D341Med (cell line): Measurements from ENCODE around the gene PGGHG.
"Not testable (repeated sequence)": the region's sequence is repeated elsewhere in the genome, so short reads cannot be mapped to it uniquely, and the experiment has no call there.

Experiments used
- DNase-seq: peaks from one replicate; pipeline ENCODE4 v3.0.0; 2012; ENCODE audit warnings: low spot score

Gene PGGHG

GRCh38 chr11:330307-330693, 41.4 kb downstream of the PGGHG start:
- no peak for DNase-seq

- no peak for DNase-seq
Measured at GRCh38 chr11:330694-331357, 41.9 kb downstream of the PGGHG start.

DNA sequence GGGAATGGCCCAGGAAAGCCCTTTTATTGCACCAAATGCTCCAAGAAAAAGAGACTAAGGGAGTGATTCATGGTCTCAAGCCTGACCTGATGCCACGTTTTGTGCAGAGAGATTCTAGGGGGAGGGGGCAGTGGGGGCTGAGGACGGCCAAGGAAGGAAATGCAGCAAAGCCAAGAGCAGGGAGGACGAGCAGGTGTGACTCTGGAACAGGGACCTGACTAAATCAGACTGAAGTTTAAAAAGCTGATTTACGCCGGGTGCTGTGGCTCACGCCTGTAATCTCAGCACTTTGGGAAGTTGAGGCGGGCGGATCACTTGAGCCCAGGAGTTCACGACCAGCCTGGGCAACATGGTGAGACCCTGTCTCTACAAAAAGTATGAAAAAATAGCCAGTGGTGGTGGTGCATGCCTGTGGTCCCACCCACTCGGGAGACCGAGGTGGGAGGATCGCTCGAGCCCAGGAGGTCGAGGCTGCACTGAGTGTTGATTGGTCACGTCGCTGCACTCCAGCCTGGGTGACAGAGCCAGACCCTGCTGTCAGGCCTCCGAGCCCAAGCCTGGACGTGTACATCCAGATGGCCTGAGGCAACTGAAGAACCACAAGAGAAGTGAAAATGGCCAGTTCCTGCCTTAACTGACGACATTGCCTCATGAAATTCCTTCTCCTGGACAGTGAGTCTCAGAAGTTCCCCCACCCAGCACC, 42.6 kb downstream of the PGGHG start:
- no peak for DNase-seq

- no peak for DNase-seq
Measured at GRCh38 chr11:332651-333480, 43.9 kb downstream of the PGGHG start.

DNA sequence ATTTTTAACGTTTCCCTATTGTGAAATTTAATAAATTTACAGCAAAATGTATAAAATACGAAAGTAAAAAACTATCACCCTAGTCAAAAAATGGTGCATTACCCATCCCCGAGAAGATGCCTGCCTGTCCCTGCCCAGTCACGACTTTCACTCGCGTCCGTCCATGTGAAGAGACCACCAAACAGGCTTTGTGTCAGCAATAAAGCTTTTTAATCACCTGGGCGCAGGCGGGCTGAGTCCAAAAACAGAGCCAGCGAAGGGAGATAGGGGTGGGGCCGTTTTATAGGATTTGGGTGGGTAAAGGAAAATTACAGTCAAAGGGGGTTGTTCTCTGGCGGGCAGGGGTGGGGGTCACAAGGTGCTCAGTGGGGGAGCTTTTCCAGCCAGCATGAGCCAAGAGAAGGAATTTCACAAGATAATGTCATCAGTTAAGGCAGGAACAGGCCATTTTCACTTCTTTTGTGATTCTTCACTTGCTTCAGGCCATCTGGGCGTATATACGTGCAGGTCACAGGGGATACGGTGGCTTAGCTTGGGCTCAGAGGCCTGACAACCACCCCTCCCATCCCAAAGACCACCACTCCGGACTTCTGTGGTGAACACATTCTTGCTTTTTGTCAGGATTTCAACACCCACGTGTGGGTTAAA, 44.8 kb downstream of the PGGHG start:
- DNase-seq, result not testable (repeated sequence)

DNA sequence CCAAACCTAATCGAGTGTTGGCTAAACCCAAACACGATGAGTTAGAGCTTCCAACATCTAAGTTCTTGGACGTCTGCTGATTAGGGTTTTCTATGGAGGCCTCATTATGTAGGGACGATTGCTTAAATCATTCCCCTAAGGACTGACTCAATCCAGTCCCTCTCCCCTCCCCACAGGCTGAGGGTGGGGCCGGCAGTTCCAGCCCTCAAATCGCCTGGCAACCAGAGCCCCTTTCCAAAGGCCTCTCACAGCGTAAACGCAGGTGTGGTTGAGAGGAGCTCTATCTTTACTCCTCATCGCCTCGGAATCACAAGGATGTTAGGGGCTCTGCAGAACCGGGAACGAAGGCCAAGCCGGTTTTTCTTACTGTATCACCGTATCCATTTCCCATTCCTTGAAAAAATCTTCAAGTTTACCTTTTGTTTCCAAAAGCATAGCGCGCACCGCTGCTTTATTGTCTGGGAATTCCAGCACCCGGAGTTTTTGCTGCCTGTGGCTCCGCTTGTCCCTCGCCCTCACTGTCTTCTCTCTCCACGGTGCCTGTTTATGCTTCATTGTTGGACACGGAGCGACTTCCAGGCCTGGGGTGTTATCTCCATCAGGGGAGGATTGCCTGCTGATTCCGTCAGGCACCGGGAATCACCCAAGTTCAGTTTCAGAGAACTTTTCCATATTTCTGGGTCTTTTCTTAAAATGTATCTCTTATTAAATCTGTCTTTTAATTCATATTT, 45.5 kb downstream of the PGGHG start:
- DNase-seq, result no peak

GRCh38 chr11:335779-336658, 47.1 kb downstream of the PGGHG start:
- no peak for DNase-seq

DNA sequence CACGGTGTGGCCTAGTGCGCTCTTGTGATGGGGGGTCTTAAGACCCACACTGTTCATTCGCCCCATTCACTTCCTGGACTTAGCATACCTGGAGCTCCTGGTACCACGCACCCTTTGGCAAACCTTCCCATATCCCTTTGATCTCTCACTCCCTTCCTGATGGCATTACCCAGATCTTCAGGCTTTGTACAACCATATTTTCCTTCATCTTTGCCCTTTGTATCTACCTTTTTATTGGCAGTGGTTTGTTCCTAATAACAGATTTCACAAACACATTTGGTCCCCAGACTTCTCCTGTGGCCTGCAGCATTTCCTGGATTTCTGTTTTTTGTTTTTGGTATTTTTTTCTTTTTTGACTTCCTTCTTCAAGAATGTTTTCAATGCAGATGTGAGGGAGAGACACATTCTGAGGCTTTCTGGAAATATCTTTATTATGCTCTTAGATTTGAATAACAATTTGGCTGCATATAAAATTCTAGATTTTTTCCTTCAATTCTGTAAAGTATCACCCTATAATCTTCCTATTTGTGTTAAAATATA, 47.8 kb downstream of the PGGHG start:
- DNase-seq, result no peak

GRCh38 chr11:337711-338110, 48.8 kb downstream of the PGGHG start:
- DNase-seq, result no peak

DNA sequence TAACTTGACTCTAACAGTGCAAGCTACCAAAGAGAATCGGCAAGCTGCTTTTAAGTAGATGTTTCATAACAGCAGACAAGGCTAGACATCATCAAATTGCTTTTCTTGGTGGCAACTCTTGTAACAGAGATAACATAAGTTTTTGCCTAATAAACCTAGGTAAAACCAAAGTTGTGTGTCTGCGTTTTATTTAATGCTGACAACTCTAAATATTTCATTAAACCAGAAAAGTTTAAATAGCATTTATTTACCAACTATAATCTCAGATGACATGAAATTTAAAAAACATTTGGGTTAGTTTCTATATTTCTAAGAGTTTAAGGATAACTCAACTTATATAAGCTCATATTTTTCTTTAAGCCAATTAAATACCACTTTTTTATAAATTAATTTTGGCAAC, 51.0 kb downstream of the PGGHG start:
- no peak for DNase-seq

DNA sequence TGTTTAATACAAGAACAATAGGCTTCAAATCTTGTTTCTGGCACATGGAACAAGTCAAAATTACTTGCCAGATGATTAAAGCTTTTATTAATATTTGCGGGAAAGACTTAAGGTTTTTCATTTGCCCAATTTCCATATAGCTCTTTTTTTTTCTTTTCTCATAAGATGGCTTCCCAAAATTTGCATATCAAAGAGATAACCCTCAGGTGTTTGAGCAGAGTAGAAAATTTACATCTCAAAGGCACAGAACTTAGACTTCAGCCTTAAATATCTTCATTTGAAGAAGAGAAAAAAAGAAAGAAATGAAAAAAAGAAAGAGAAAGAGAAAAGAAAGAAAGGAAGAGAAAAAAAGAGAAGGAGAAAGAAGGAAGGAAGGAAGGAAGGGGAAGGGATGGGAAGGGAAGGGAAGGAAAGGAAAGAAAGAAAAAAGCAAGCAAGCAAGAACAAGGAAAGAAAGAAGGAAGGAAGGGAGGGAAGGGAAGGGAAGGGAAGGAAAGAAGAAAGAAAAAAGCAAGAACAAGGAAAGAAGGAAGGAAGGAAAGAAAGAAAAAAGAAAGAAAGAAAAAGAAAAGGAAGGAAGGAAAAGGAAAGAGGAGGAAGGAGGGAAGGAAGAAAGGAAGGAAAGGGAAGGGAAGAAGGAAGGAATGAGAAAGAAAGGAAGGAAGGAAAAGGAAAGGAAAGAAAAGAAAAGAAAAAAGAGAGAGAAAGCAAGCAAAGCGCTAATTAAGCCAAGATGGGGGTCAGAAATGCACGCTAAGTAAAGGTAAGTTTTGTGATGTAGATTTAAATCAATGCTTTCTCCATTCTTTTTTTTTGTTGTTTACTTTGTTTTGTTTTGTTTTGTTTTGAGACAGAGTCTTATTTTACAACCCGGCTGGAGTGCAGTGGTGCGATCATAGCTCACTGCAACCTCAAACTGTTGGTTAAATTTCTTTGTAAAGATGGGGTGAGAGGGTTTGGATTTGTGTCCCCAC, 51.9 kb downstream of the PGGHG start:
- DNase-seq, result no peak

GRCh38 chr11:342328-342727, 53.4 kb downstream of the PGGHG start:
- DNase-seq, result no peak

GRCh38 chr11:344836-345578, 56.1 kb downstream of the PGGHG start:
- DNase-seq, result no peak
